GM21390 (cell line): ENCODE data around the gene GRIN2A.

Experiments
- ATAC-seq: cut with Tn5 transposase; IDR thresholded peaks from one replicate; pipeline ENCODE4 v1.9.1; 2021; ENCODE audit not compliant: unreplicated experiment

The GRIN2A gene

DNA sequence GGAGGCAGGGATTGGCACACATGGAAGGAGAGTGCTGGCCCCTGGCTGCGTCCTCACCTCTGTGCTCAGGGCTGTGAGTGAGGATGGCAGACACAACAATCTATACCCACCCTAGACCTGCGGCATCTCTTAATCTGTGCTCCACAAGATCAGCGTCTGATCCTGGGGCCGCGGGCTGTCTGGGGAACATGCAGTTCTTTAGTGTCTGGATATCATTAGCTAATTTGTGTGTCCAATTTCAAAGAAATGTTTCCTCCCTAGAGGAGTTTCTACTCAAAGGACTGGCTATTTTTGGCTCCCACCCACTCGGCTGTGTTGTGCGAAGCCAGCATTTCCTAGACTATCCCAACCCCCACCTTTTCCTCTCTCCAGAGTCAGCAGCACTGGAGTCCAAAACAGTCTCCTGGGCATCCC is 93.8 kb downstream of the GRIN2A start:
- no peak for ATAC-seq

DNA sequence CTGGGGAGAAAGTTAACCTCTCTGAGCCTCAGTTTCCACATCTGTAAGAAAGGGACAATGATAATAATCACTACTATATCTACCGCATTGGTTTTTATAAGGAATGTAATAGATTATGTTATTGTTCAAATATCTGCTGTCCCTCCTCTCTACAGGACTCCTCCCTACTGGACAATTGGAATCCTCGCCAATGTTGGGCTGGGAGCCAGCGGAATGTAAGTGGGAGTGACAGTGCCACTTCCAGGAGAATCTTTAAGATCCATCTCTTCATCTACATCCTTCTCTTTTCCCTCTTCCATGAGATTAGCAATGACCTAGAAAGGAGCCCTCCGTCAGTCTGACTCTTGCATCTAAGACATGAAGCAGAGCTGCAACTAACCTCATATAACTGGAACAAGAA is 95.1 kb downstream of the GRIN2A start:
- no peak for ATAC-seq

DNA sequence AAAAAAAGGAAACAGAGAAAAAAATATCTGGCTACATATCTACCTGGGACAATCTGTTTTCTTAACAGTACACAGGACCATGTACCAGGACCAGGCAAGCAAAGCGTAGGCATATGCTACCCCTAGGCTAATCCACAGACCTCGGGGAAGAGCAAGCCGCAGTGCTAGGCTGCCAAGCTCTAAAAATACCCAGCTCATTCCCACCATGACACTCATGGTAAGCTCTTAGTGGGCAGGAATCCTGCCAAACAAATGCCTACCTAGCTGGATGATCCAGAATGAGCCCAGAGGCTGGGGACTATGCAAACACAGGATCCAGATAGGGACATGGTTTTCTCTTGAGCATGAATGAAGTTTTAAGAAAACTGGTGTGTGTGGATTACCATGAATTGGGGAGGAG is 95.6 kb downstream of the GRIN2A start:
- no peak for ATAC-seq

DNA sequence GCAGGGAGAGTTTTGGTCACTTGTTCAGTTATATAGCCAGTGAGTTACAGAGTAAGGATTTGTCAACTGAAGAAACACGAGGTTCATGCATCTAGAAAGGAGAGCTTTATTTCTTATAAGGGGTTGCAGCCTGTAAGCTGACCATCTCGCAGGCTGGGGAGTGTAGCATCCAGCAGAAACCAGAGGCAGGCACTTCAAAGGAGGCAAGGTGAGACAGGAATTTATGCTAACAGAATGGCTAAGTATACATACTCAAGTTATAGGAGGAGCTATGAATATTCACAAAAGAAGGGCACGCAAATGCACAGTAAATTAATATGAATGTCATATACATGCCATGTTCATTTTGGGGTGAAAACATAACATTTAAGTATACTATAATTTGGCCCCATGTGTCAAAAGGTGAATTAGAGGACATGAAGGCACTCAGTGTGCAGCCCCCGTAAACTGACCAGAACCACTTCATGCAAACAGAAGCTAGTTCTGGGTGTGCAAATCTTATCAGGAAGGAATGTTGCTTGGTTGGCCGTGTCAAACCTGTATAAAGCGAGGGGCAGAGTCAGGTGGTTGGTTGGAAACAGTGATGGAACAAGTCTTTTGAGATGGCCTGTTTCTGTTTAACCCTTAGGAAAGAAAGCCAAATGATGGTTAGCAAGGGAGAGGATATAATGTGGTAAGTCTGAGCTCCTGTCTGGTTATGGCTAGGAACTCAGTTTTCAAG is 97.0 kb downstream of the GRIN2A start:
- ATAC-seq = no peak

DNA sequence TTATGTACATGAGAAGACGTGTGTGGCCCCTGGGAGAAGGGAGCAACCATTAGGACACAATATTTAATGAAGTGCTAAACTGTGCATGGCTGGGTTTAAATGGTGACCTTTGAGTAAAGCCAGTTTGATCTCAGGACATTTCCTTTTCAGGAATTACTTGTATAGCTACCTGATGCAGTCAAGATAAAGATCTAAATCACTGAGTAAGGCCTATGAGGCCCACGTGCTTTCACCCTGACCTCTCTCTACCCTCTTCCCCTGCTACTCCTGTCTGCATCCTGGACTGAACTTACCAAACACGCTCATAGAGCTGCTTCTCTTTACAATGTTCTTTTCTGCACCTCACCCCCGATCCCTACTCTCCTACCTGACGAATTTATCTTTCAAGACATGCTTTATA is 98.9 kb downstream of the GRIN2A start:
- ATAC-seq = no peak

DNA sequence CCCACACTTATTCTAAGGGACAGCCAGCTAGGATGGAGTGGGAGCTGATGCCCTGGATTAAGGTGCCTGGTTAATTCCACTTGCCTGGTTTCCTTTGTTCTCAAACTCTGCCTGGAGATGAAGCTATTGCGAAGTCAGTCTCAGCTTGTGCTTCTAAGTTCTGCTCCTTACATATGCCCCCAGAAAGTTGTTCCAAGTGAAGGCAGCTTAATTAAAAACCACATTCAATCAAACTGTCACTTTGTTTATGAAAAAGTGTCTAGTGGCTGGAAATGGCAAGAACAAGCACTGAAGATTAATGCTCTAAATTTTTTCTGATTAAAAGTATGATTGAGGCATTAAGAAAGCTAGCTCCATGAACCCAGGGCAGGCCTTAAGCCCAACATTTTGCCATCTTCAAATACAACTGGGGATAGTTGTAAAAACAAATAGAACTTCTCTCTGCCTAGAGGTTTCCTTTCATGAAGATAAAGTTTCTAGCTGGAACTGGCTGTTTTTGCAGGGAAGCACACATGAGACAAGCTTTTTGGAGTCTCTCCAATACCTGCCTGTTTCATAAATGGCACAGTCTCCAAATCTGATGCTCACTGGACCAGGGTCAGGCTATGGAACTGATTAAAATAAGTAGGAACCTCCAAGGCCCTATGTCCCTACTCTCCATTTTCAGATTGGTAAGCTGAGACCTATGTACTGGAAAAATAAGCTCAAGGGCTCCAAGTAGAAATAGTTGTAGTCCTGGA is 100.9 kb downstream of the GRIN2A start:
- ATAC-seq = no peak

DNA sequence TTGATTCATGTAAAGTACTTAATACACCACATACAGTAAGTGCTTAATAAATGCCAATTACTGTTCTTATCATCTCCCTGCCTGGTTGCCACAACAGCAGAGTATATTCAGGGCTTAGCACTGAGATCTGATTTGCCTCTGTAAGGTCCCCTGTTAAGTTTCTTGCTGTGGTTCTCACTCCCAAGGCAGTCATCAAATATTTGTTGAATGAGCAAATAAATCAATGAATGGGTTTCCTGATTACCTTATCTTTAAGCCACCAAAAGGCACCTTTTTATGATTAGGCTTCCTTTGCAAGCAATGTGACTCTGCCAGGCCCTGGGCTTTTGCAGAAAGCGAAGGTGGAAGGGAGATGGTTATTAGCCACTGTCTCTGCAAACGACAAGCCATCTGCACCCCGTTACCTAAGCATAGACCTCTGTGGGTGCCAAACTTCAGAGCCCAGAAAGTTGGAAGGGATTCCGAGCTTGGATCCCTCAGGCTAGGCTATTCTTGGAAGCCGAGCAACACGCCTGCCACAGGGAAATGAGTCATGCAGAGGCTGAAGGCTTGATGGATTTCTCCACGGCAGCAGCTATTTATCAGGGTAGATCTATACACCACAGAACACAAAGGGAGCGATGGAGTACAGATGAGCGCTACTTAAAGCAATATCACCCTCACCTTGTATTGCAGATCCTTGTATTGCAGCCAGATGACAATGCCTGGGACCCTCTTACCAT is 102.0 kb downstream of the GRIN2A start:
- no peak for ATAC-seq

DNA sequence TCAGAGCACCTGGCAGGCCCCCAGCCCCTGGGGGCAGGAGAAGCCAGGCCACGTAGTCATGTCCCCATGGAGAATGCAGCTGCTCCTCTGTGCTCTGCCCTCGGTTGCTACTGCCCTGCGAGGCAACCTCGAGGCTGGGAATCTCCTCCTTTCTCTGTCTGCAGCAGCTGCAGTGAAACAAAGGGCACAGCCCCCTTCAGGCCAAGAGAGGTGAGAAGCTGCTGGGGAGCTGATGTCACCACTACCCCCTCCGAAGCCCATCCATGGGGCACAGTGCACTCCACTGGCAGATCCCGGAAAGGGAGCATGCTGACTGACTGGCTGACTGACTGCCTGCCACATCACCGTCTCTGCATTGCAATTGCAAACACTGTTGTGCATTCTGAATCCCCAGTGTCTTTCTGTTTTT is 103.7 kb downstream of the GRIN2A start:
- ATAC-seq = no peak

DNA sequence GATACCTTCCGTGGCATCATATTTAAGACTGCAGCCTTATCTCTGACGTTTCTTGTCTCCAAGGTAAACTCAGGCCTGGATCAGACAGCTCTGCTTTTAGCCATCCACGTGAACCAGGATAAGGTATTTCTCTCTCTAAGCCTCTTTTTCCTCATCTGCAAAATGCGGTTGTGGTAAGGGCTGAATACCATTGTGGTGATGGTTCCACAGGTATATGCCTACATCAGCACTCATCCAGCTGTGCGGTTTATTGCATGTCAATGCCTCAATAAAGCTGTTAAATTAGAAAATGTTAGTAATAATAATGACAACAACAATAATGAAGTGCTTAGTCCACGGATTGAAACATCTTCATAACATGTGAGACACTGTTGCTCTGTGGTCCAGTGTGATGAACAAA is 104.4 kb downstream of the GRIN2A start:
- ATAC-seq = no peak

DNA sequence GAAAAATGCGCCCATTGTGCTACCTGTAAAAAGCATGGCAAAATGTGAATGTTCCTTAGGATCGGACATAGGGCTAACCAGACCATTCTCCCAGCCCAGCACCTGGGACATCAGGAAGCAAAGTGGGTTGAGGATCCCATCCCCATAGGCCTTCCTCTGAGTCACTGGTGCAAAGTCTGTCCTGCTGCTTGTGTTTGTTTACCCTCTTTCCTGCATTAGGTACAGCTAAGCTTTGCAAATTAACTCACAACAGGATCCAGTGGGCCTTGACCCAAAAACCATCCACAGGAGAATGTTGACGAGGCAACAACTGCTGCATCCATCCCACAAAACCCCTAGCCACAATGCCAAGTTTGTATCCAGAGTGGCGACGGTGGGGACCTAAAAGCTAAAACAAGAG is 106.2 kb downstream of the GRIN2A start:
- ATAC-seq = no peak

DNA sequence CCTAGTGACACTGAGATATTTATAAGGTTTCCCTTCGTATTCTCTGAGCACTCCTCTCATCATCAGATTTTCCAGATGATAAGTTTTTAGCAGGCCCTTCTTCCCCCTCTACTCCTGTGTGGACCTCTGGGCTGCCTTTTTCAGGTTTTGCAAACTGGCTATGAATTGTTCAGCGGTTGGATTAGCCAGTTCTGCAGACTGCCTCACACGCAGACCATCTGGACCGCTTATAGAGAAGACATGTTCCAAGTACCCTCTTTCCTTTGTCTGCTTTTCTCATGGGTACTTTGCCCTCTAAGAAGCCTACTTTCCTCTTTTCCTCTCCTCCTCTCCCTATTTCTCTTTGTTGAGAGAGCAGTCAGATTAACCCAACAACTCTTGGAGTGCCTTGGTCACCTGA is 111.6 kb downstream of the GRIN2A start:
- no peak for ATAC-seq

DNA sequence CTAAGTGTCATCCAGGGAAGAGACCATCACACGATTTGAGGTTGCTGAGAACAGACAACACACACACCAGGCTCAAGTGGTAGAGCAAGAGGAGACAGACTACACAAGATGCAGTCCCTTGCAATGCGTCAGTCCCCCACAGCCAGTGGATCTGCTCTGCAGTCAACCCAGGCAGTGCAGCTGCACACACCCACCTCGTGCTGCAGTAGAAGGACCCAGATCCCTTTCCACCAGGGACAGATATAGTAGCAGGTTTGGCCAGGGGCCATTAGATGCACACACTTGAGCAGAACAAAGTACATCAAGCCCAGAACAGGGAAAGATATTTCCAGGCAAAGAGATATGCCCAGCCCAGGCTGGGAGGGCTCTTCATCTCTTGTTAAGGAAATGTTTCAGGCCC is 112.9 kb downstream of the GRIN2A start:
- no peak for ATAC-seq

DNA sequence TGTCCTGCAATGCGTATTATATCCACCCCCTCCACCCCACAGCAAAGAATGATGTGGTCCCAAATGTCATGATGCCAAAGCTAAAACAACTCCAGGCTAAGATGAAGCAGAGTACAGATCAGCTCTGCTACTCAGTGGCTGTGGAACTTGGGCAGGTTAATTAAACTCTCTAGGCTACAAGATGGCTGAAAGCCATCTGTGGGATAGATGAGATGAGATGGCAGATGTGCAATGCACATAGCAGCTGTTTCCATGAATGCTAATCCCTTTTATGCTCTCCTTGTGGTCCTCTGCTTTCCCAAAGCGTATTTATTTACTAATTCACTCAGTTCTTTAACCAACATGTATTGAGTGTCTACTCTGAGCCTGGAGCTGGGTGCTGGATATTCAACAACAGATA is 114.4 kb downstream of the GRIN2A start:
- ATAC-seq = no peak

DNA sequence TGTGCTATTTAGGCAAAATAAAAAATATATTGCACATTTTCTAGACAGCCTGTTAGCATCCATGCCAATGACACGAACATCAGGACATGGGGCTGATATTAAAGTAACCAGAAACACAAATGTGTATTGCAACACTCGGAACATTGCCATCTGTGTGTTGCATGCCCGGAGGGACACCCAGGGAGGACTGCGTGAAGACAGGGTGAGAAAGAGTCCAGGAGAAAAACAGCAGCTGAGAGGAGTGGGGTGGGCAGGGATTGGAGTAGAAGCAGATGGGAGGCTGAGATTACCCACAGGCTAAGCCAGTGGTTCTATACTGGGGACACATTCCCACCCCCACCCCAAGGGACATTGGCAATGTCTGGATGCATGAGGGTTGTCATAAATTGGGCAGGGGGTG is 114.8 kb downstream of the GRIN2A start:
- ATAC-seq = no peak

DNA sequence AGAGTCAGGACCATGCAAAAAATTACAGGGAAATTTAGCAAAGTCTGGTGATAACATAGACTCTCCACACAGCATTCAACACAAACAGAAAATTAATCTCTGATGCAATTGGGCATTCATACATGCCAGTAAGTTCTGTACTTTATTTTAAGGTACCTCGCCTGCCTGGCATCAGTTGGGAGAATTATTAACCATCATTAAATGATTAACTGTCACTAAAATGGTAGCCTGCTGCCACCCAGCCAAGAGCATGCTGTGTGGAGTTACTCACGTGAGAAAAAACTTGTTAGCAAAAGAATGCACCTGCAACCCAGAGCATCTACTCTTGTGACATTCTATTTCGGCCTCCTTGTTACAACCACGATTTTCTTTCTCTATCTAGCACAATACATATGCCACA is 117.2 kb downstream of the GRIN2A start:
- no peak for ATAC-seq

DNA sequence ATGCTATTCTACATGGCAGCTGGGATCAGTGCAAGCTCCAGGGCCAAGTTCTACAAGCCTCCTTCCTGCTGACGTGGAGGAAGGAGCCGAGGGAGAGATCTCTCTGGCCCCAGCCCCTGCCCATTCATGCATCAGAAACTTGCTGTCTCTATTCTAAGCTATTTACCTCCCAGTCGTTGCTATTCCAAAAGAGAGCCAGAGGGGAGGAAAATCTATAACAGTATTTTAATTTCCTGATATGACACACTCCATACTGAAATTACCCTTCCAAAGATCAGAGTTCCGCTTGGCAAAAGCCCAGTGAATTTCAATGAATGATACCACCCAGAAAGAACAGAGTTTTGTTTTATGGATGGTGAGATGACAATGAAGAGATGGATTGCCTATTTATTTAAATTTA is 133.4 kb downstream of the GRIN2A start:
- no peak for ATAC-seq

DNA sequence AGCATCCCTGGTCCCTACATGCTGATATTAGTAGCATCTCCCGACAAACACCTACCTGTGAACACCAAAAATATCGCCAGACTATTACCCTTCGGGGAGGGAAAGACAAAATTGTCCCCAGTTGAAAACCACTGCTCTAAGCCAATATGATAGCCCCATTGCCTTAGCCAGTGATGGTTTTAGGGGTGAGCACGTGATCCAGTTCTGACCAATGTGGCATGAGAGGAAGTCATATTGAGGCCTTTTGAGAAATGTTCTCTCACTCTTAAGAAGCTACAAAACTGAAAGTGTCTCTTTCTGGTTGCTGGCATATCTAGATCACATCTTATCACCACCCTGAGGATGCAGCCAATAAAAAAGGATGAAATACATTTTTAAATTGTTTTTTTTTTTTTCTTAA is 136.3 kb downstream of the GRIN2A start:
- ATAC-seq = no peak

DNA sequence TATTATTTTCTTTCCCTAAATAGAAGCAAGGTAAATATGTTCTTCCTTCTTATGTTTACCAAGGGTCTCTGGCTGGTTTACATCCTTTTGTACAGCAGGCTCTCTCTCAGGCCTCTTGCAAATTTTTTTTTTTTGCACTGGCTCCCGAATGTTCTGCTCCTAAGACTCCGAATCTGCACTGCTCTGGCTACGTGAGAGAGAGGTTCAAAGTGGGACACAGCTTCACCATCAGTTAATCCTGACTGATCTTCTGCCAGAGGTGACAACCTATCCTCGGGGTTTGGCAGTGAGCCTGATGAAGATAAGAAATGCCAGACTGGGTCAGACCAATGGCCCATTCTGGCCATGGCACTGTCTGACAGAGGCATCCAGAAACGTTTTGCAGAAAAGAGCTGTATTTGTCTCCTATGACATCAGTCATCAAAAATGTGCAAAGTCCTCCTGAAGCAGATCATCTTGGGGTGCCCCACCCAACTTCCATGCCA is 136.9 kb downstream of the GRIN2A start:
- ATAC-seq = no peak

DNA sequence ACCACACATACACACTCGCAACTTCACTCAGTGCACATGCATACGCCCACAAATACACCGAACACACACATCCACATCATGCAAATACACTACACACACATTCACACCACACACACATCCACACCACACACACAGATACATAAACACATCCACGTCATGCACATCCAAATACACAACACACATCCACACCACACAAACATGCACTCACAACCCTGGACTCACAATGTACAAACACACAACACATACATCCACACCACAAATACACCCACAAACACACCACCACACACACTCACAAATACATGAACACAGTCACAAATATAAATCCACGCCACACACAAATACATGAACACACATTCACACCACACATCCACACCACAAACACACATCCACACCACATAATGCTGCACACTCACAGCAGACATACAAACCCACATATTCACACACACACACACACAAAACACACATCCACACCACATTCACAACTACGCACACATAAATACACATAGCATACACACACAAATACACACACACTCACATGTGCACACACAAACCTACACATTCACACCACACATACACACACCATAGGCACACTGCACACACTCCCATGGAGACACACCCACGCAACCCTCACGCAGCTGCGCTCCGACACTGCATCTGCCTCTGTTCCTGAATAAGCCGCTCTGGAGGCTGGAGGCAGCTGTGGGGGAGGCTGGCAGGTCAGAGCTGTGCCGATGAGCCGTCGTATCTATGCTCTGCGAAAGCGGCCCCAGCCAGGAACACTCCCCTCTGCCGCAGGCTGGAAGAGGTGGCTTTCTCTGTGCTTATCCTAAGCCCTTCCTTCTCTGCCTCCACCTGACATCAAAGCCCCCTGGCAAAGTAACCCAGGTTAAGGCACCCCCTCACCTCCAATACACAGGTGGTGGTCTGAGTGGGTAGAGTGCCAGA is 141.8 kb downstream of the GRIN2A start:
- no peak for ATAC-seq

DNA sequence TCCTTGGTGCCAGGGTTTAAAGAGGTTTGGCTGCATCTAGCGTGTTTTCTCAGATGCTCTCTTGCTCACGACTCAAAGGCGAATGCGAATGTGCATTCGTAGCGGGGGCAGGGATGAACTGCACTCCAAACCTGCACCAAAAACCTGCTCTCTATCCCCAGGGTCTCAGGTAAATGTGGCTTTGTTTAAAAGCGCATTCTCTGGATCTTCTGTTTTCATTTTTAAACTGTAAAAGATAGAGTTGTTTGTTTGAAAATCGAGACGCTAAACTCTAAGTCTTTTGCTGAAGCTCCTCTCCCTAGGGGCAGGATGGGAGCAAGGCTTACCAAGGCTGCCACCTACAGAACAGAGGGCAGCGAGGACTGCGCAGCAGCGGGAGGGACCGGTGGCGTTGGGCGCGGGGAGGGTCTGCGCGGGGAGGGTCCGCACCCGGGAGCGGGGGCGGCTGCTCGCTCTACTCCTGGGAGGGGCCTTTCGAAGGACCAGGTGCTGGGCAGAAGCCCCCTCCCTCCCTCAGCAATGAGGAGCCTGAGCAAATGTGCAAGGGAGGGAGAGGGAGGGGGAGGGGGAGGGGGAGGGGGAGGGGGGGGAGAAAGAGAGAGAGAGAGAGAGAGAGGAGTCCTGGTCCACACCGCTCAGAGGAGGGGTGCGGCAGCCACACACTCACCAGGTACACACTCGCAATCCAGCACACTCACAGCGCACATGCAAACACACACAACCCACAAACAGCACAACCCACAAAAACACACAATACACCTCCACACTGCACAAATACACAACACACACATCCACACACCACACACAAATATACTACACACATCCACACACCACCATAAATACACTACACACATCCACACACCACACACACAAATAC is 142.8 kb downstream of the GRIN2A start:
- no peak for ATAC-seq
